GM12878 (cell line): ENCODE data around the gene CSK. TPM values are rescaled to one million over a fixed set of nuclear protein-coding genes. Genes with fewer than 3 reads are reported as not detected.

Experiments
- ATF3 ChIP-seq: IDR thresholded peaks from 2 replicates; pipeline ENCODE4 v1.6.1; 2011; ENCODE audit warnings: low read depth, mild to moderate bottlenecking, low read length, moderate library complexity, borderline replicate concordance; ENCODE audit errors: extremely low read depth
- CBFB ChIP-seq: IDR thresholded peaks from 2 replicates; pipeline ENCODE4 v1.6.1; 2016; ENCODE audit warnings: antibody characterized with exemption, low read depth
- E2F8 ChIP-seq: fragments of 450-650 bp; IDR thresholded peaks from 2 replicates; pipeline ENCODE4 v1.6.1; 2018; ENCODE audit warnings: mild to moderate bottlenecking, low read depth, moderate library complexity; ENCODE audit not compliant: partially characterized antibody
- EED ChIP-seq: sonication (generic); IDR thresholded peaks from 2 replicates; pipeline ENCODE4 v1.6.1; 2016; ENCODE audit warnings: antibody characterized with exemption, low read depth
- IKZF2 ChIP-seq, 2 experiments: fragments of 450-650 bp; IDR thresholded peaks; 2 replicates each; pipeline ENCODE4 v1.6.1; 2017; ENCODE audit warnings: mild to moderate bottlenecking in 2 of 2, moderate library complexity in 2 of 2
- MYB ChIP-seq: fragments of 150-350 bp; IDR thresholded peaks from 2 replicates; pipeline ENCODE4 v1.6.1; 2014; ENCODE audit warnings: mild to moderate bottlenecking, low read depth, low read length, borderline replicate concordance
- polyA plus RNA-seq, 11 experiments: library from polyadenylated mRNA; depleted of rRNA in 4 of 11; unstranded in 6 of 11; stranded (reverse) in 5 of 11; fragments of >200 nt; fragmentation: Nextera tagmentation in 4 of 11; fragmentation: Illumina TruSeq in 1 of 11; extraction: Ambion mirVana in 4 of 11; extraction: Trizol in 1 of 11; gene quantifications; 1 replicate in 1 of 11; 2 replicates in 10 of 11; pipeline versions ENCODE4 v1.2.1 to v1.2.3, GENCODE V29; 2011 to 2016; ENCODE audit warnings: inconsistent platforms in 2 of 11, missing spikeins in 2 of 11, low read depth in 1 of 11
- total RNA-seq, 4 experiments: library from RNA; depleted of rRNA in 3 of 4; stranded (reverse); fragments of >200 nt in 3 of 4; fragmentation: Illumina TruSeq in 1 of 4; extraction: Trizol in 1 of 4; gene quantifications; 2 replicates each; pipeline versions ENCODE4 v1.2.1 to v1.2.3, GENCODE V29; 2013 to 2021

The CSK gene
- total and polyA plus RNA-seq, 10 of the 15 experiments (the other 5 are each of a cell fraction or from before 2014, with no cell fraction given), result 3.4 to 327 (median 75.8) TPM

- TF ChIP-seq E2F8 (no peak), MYB (no peak), ATF3 (no peak), EED (no peak), CBFB (no peak), IKZF2 (IDR thresholded peaks at IDR 0.05) (peak in 1 of 2 experiments; percentile 26; a peak in 1 of 4 replicates)
These were observed 11.5 kb downstream of the CSK start (continued) for GRCh38 chr15:74793135-74794028.
